Karpas-422 (cell line): ENCODE measurements around the gene NUP210. TPM values are rescaled to one million over a fixed set of nuclear protein-coding genes. Genes with fewer than 3 reads are reported as not detected.

Experiments
- DNase-seq: peaks from one replicate; pipeline ENCODE4 v3.0.0-alpha.2; 2015
- H2AFZ ChIP-seq: fragments of 200-600 bp; sonication (generic); 2 replicates; pipeline ENCODE4 v1.6.1; 2014; ENCODE audit warnings: antibody characterized with exemption, low read length, mixed read lengths
- H3K27ac ChIP-seq: fragments of 200-600 bp; sonication (generic); 2 replicates; pipeline ENCODE4 v1.5.1; 2014; ENCODE audit warnings: mild to moderate bottlenecking, low read length, moderate library complexity
- H3K27me3 ChIP-seq: fragments of 200-600 bp; sonication (generic); 2 replicates; pipeline ENCODE4 v1.6.1; 2014; ENCODE audit warnings: low read length, mixed read lengths
- H3K36me3 ChIP-seq: fragments of 200-600 bp; sonication (generic); 2 replicates; pipeline ENCODE4 v1.6.1; 2014; ENCODE audit warnings: low read length, mixed read lengths; ENCODE audit not compliant: insufficient read depth
- H3K4me1 ChIP-seq: fragments of 200-600 bp; sonication (generic); 2 replicates; pipeline ENCODE4 v1.6.1; 2014; ENCODE audit warnings: mild to moderate bottlenecking, low read length, mixed read lengths
- H3K4me2 ChIP-seq: fragments of 200-600 bp; sonication (generic); 2 replicates; pipeline ENCODE4 v1.6.1; 2014; ENCODE audit warnings: low read length, low read depth, mild to moderate bottlenecking; ENCODE audit not compliant: poor library complexity, severe bottlenecking
- H3K4me3 ChIP-seq: fragments of 200-600 bp; sonication (generic); 2 replicates; pipeline ENCODE4 v1.5.1; 2014; ENCODE audit warnings: mild to moderate bottlenecking, antibody characterized with exemption, low read length, mixed read lengths
- H3K79me2 ChIP-seq: fragments of 200-600 bp; sonication (generic); 2 replicates; pipeline ENCODE4 v1.6.1; 2014; ENCODE audit warnings: mild to moderate bottlenecking, low read length, mixed read lengths
- H3K9ac ChIP-seq: fragments of 200-600 bp; sonication (generic); 2 replicates; pipeline ENCODE4 v1.6.0; 2014; ENCODE audit warnings: low read length
- H3K9me2 ChIP-seq: fragments of 200-600 bp; sonication (generic), shearing (Covaris generic); replicated peaks from 2 replicates; pipeline ENCODE4 v1.6.0; 2014; ENCODE audit warnings: mild to moderate bottlenecking, low read length, moderate library complexity; ENCODE audit not compliant: insufficient read depth
- H3K9me3 ChIP-seq: fragments of 300-700, 200-600 bp; sonication (generic); 2 replicates; pipeline ENCODE4 v1.6.1; 2014; ENCODE audit warnings: low read length, mixed read lengths
- H4K20me1 ChIP-seq: fragments of 200-600 bp; sonication (generic); 2 replicates; pipeline ENCODE4 v1.6.1; 2014; ENCODE audit warnings: mild to moderate bottlenecking, antibody characterized with exemption, low read length, low read depth; ENCODE audit not compliant: insufficient read depth
- total RNA-seq: library from RNA; depleted of rRNA; stranded (reverse); fragments of >200 nt; shearing (Covaris generic); gene quantifications from 2 replicates; pipeline ENCODE4 v1.2.3, GENCODE V29; 2014; ENCODE audit warnings: low replicate concordance

The NUP210 gene
- total RNA-seq, 1 experiment from 2014 or later: 87.7 TPM

- Histone ChIP-seq H3K4me2 (no peak overlapping the region), H3K9me3 (no peaks in the 10 kb centered on the region), H3K4me1 (peaks cover 17% of the 10 kb centered on the region), H3K9me2 (no peaks in the 10 kb centered on the region), H3K27ac (peak overlapping the region; percentile 64), H3K27me3 (no peaks in the 10 kb centered on the region), H4K20me1 (no peaks in the 10 kb centered on the region), H3K36me3 (peaks cover 5% of the 10 kb centered on the region; the same call in 1 of the 2 replicates), H2AFZ (no peak overlapping the region), H3K4me3 (no peak overlapping the region), H3K79me2 (no peaks in the 10 kb centered on the region), H3K9ac (no peak overlapping the region)
- no peak for DNase-seq
Observed at GRCh38 chr3:13305623-13306022, 114.5 kb downstream of the NUP210 start.

GRCh38 chr3:13303410-13303809 lies 116.7 kb downstream of the NUP210 start:
- peaks cover 39% of the 10 kb centered on the region for H3K4me1 ChIP-seq
- no peak overlapping the region for H3K4me3 ChIP-seq
- no peak overlapping the region for H3K27ac ChIP-seq
- no peaks in the 10 kb centered on the region for H4K20me1 ChIP-seq
- H3K79me2 ChIP-seq: no peaks in the 10 kb centered on the region
- peaks cover 3% of the 10 kb centered on the region; the same call in 1 of the 2 replicates for H3K36me3 ChIP-seq
- H3K9me2 ChIP-seq: no peaks in the 10 kb centered on the region
- H3K9ac ChIP-seq: no peak overlapping the region
- no peak overlapping the region for H2AFZ ChIP-seq
- no peak overlapping the region for H3K4me2 ChIP-seq
- no peaks in the 10 kb centered on the region for H3K27me3 ChIP-seq
- H3K9me3 ChIP-seq: no peaks in the 10 kb centered on the region
- no peak for DNase-seq

GRCh38 chr3:13301286-13301987 lies 118.7 kb downstream of the NUP210 start:
- H3K4me3 ChIP-seq: no peak overlapping the region
- H3K27ac ChIP-seq: peak overlapping the region; percentile 94
- H3K9ac ChIP-seq: peak overlapping the region; percentile 40
- peaks cover 57% of the 10 kb centered on the region for H3K4me1 ChIP-seq
- H3K9me3 ChIP-seq: no peaks in the 10 kb centered on the region
- H3K4me2 ChIP-seq: peak overlapping the region; percentile 44
- peaks cover 13% of the 10 kb centered on the region for H3K79me2 ChIP-seq
- peak; percentile 89 for DNase-seq
- H4K20me1 ChIP-seq: no peaks in the 10 kb centered on the region
- no peak overlapping the region for H2AFZ ChIP-seq
- no peaks in the 10 kb centered on the region for H3K36me3 ChIP-seq
- H3K9me2 ChIP-seq: no peaks in the 10 kb centered on the region
- no peaks in the 10 kb centered on the region for H3K27me3 ChIP-seq

GRCh38 chr3:13300546-13301285 lies 119.4 kb downstream of the NUP210 start:
- Histone ChIP-seq H3K9me2 (no peaks in the 10 kb centered on the region), H3K4me1 (peaks cover 64% of the 10 kb centered on the region), H3K4me2 (peak overlapping the region; percentile 44), H3K9me3 (no peaks in the 10 kb centered on the region), H4K20me1 (no peaks in the 10 kb centered on the region), H3K4me3 (no peak overlapping the region), H3K36me3 (no peaks in the 10 kb centered on the region), H3K27me3 (no peaks in the 10 kb centered on the region), H3K27ac (peak overlapping the region; percentile 94), H3K9ac (peak overlapping the region; percentile 40), H2AFZ (no peak overlapping the region), H3K79me2 (peaks cover 18% of the 10 kb centered on the region)
- peak; percentile 52 for DNase-seq

GRCh38 chr3:13299531-13300155 lies 120.5 kb downstream of the NUP210 start:
- H3K4me2 ChIP-seq: peak overlapping the region; percentile 74
- peak; percentile 53 for DNase-seq
- H2AFZ ChIP-seq: peak overlapping the region; percentile 12; the same call in 1 of the 2 replicates
- no peaks in the 10 kb centered on the region for H3K9me2 ChIP-seq
- H3K4me3 ChIP-seq: peak overlapping the region; percentile 41; the same call in 1 of the 2 replicates
- H3K27ac ChIP-seq: peak overlapping the region; percentile 94
- peaks cover 28% of the 10 kb centered on the region for H3K79me2 ChIP-seq
- H4K20me1 ChIP-seq: no peaks in the 10 kb centered on the region
- peak overlapping the region; percentile 79 for H3K9ac ChIP-seq
- H3K4me1 ChIP-seq: peaks cover 74% of the 10 kb centered on the region
- H3K27me3 ChIP-seq: no peaks in the 10 kb centered on the region
- H3K36me3 ChIP-seq: no peaks in the 10 kb centered on the region
- H3K9me3 ChIP-seq: no peaks in the 10 kb centered on the region

GRCh38 chr3:13296662-13297061 lies 123.5 kb downstream of the NUP210 start:
- H3K4me2 ChIP-seq: peak overlapping the region; percentile 74

GRCh38 chr3:13294442-13295351 lies 125.4 kb downstream of the NUP210 start:
- Histone ChIP-seq H3K9me2 (no peaks in the 10 kb centered on the region), H3K27ac (peak overlapping the region; percentile 40), H3K27me3 (no peaks in the 10 kb centered on the region), H4K20me1 (no peaks in the 10 kb centered on the region), H3K4me1 (peaks cover 84% of the 10 kb centered on the region), H3K4me3 (peak overlapping the region; percentile 21; the same call in 1 of the 2 replicates), H3K79me2 (peaks cover 46% of the 10 kb centered on the region), H2AFZ (no peak overlapping the region), H3K9ac (peak overlapping the region; percentile 30; the same call in 1 of the 2 replicates), H3K36me3 (peaks cover 11% of the 10 kb centered on the region), H3K9me3 (no peaks in the 10 kb centered on the region), H3K4me2 (peak overlapping the region; percentile 74)
- peak; percentile 69 for DNase-seq

More at GRCh38 chr3:13296662-13297061, 123.5 kb downstream of the NUP210 start:
- peaks cover 84% of the 10 kb centered on the region for H3K4me1 ChIP-seq
- H3K9me3 ChIP-seq: no peaks in the 10 kb centered on the region
- peak overlapping the region; percentile 72 for H3K4me3 ChIP-seq
- H3K27ac ChIP-seq: peak overlapping the region; percentile 94
- peak overlapping the region; percentile 79 for H3K9ac ChIP-seq
- no peaks in the 10 kb centered on the region for H3K27me3 ChIP-seq
- peaks cover 46% of the 10 kb centered on the region for H3K79me2 ChIP-seq
- H3K9me2 ChIP-seq: no peaks in the 10 kb centered on the region
- peak; percentile 62 for DNase-seq
- H3K36me3 ChIP-seq: peaks cover 11% of the 10 kb centered on the region
- no peaks in the 10 kb centered on the region for H4K20me1 ChIP-seq
- H2AFZ ChIP-seq: peak overlapping the region; percentile 2; the same call in 1 of the 2 replicates
